Measurements from ENCODE around the gene NDUFA7.

NDUFA7 gene

GRCh38 chr19:8311461-8312260 is 9.5 kb downstream of the NDUFA7 start:
- peak; percentile 63 for DNase-seq (ENCODE audit: low read depth)
- 0 out of 2 replicates have a peak overlapping the region, but pooled peaks have one; percentile 12 for H3K4me3 ChIP-seq (ENCODE audit: low read depth, low read length)
- TF ChIP-seq CTCF (IDR thresholded peaks at IDR 0.05; ENCODE audit: control insufficient read depth, extremely low read depth, insufficient read depth): no peak

GRCh38 chr19:8310342-8311055 is 10.7 kb downstream of the NDUFA7 start:
- TF ChIP-seq CTCF (IDR thresholded peaks at IDR 0.05; ENCODE audit: control insufficient read depth, extremely low read depth, insufficient read depth): no peak
- no peak for DNase-seq (ENCODE audit: low read depth)
- no peak overlapping the region for H3K4me3 ChIP-seq (ENCODE audit: low read depth, low read length)

GRCh38 chr19:8308891-8309291 is 12.3 kb downstream of the NDUFA7 start:
- no peak for TF ChIP-seq CTCF (IDR thresholded peaks at IDR 0.05; ENCODE audit: control insufficient read depth, extremely low read depth, insufficient read depth)

GRCh38 chr19:8307965-8308866 is 13.0 kb downstream of the NDUFA7 start, which contains the start of gene CD320:
Gene CD320, minus strand, starts transcription at chr19:8308358. Its CDS starts 68 bp downstream, at chr19:8308290.
- DNase-seq (ENCODE audit: low read depth): peak; percentile 88
- peak within 1 kb of the TSS; percentile 98 for H3K4me3 ChIP-seq (ENCODE audit: low read depth, low read length)
- no peak for TF ChIP-seq CTCF (IDR thresholded peaks at IDR 0.05; ENCODE audit: control insufficient read depth, extremely low read depth, insufficient read depth)

More at GRCh38 chr19:8308891-8309291, 12.3 kb downstream of the NDUFA7 start:
- peak overlapping the region; percentile 98 for H3K4me3 ChIP-seq (ENCODE audit: low read depth, low read length)
- no peak for DNase-seq (ENCODE audit: low read depth)

GRCh38 chr19:8307400-8307964 is 13.7 kb downstream of the NDUFA7 start:
- TF ChIP-seq CTCF (IDR thresholded peaks at IDR 0.05; ENCODE audit: control insufficient read depth, extremely low read depth, insufficient read depth): no peak
- peak overlapping the region; percentile 98 for H3K4me3 ChIP-seq (ENCODE audit: low read depth, low read length)
- no peak for DNase-seq (ENCODE audit: low read depth)

Measured in LNCaP clone FGC (cell line).